Measurements from ENCODE around the gene TTC9. TPM values are rescaled to one million over a fixed set of nuclear protein-coding genes. Genes with fewer than 3 reads are reported as not detected.

The TTC9 gene
- total and polyA plus RNA-seq, 2 experiments from 2014 or later: 10.3 to 34.2 TPM

DNA sequence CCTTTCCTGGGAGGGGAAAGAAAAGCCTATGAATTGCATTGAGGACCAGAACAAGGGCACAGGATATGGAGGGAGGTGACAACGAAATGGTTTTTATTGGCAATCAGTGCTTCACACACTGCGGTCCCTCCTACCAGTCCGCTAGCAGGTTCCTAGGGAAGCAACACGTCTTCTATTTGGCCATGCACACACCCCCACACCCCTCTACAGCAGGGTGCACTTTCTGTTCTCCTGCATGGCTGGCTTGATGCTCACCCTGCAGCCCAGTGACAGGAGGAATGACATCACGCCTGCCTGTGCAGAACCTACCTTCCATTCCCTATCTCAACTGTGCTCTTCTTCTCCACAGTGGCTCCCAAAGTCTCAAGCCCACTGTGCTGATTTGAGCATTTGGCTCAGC, 57.9 kb downstream of the TTC9 start:
- no peak for TF ChIP-seq JUNB (IDR thresholded peaks at IDR 0.05; ENCODE audit: unreplicated experiment)
- no peak for TF ChIP-seq EZH2 (IDR thresholded peaks at IDR 0.05; ENCODE audit: low read depth, unreplicated experiment)
- TF ChIP-seq REST (IDR thresholded peaks at IDR 0.05; ENCODE audit: unreplicated experiment): no peak
- TF ChIP-seq, protein P1, sequence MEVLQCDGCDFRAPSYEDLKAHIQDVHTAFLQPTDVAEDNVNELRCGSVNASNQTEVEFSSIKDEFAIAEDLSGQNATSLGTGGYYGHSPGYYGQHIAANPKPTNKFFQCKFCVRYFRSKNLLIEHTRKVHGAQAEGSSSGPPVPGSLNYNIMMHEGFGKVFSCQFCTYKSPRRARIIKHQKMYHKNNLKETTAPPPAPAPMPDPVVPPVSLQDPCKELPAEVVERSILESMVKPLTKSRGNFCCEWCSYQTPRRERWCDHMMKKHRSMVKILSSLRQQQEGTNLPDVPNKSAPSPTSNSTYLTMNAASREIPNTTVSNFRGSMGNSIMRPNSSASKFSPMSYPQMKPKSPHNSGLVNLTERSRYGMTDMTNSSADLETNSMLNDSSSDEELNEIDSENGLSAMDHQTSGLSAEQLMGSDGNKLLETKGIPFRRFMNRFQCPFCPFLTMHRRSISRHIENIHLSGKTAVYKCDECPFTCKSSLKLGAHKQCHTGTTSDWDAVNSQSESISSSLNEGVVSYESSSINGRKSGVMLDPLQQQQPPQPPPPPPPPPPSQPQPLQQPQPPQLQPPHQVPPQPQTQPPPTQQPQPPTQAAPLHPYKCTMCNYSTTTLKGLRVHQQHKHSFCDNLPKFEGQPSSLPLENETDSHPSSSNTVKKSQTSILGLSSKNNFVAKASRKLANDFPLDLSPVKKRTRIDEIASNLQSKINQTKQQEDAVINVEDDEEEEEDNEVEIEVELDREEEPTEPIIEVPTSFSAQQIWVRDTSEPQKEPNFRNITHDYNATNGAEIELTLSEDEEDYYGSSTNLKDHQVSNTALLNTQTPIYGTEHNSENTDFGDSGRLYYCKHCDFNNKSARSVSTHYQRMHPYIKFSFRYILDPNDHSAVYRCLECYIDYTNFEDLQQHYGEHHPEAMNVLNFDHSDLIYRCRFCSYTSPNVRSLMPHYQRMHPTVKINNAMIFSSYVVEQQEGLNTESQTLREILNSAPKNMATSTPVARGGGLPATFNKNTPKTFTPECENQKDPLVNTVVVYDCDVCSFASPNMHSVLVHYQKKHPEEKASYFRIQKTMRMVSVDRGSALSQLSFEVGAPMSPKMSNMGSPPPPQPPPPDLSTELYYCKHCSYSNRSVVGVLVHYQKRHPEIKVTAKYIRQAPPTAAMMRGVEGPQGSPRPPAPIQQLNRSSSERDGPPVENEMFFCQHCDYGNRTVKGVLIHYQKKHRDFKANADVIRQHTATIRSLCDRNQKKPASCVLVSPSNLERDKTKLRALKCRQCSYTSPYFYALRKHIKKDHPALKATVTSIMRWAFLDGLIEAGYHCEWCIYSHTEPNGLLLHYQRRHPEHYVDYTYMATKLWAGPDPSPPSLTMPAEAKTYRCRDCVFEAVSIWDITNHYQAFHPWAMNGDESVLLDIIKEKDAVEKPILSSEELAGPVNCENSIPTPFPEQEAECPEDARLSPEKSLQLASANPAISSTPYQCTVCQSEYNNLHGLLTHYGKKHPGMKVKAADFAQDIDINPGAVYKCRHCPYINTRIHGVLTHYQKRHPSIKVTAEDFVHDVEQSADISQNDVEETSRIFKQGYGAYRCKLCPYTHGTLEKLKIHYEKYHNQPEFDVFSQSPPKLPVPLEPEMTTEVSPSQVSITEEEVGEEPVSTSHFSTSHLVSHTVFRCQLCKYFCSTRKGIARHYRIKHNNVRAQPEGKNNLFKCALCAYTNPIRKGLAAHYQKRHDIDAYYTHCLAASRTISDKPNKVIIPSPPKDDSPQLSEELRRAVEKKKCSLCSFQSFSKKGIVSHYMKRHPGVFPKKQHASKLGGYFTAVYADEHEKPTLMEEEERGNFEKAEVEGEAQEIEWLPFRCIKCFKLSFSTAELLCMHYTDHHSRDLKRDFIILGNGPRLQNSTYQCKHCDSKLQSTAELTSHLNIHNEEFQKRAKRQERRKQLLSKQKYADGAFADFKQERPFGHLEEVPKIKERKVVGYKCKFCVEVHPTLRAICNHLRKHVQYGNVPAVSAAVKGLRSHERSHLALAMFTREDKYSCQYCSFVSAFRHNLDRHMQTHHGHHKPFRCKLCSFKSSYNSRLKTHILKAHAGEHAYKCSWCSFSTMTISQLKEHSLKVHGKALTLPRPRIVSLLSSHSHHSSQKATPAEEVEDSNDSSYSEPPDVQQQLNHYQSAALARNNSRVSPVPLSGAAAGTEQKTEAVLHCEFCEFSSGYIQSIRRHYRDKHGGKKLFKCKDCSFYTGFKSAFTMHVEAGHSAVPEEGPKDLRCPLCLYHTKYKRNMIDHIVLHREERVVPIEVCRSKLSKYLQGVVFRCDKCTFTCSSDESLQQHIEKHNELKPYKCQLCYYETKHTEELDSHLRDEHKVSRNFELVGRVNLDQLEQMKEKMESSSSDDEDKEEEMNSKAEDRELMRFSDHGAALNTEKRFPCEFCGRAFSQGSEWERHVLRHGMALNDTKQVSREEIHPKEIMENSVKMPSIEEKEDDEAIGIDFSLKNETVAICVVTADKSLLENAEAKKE (CRISPR knock-in tag; IDR thresholded peaks at IDR 0.05): no peak
- no peak for TF ChIP-seq POLR2AphosphoS5 (IDR thresholded peaks at IDR 0.05; ENCODE audit: low read depth)
- no peak for TF ChIP-seq CREB1 (CRISPR knock-in tag; IDR thresholded peaks at IDR 0.05; ENCODE audit: low read depth)
- no peak for TF ChIP-seq NANOG (IDR thresholded peaks at IDR 0.05; ENCODE audit: borderline replicate concordance)
- TF ChIP-seq ZNF331 (CRISPR knock-in tag; IDR thresholded peaks at IDR 0.05; ENCODE audit: low read depth): no peak
- no peak for TF ChIP-seq EZH2phosphoT487 (IDR thresholded peaks at IDR 0.05; ENCODE audit: unreplicated experiment)
- no peak for TF ChIP-seq ZNF114 (CRISPR knock-in tag; IDR thresholded peaks at IDR 0.05)
- TF ChIP-seq, protein P2, sequence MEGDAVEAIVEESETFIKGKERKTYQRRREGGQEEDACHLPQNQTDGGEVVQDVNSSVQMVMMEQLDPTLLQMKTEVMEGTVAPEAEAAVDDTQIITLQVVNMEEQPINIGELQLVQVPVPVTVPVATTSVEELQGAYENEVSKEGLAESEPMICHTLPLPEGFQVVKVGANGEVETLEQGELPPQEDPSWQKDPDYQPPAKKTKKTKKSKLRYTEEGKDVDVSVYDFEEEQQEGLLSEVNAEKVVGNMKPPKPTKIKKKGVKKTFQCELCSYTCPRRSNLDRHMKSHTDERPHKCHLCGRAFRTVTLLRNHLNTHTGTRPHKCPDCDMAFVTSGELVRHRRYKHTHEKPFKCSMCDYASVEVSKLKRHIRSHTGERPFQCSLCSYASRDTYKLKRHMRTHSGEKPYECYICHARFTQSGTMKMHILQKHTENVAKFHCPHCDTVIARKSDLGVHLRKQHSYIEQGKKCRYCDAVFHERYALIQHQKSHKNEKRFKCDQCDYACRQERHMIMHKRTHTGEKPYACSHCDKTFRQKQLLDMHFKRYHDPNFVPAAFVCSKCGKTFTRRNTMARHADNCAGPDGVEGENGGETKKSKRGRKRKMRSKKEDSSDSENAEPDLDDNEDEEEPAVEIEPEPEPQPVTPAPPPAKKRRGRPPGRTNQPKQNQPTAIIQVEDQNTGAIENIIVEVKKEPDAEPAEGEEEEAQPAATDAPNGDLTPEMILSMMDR (conservative IDR thresholded peaks at IDR 0.05; ENCODE audit: low read depth in 2 of 2): no peak
- no peak for TF ChIP-seq STAT1 (IDR thresholded peaks at IDR 0.05; ENCODE audit: unreplicated experiment)
- TF ChIP-seq, protein P3, sequence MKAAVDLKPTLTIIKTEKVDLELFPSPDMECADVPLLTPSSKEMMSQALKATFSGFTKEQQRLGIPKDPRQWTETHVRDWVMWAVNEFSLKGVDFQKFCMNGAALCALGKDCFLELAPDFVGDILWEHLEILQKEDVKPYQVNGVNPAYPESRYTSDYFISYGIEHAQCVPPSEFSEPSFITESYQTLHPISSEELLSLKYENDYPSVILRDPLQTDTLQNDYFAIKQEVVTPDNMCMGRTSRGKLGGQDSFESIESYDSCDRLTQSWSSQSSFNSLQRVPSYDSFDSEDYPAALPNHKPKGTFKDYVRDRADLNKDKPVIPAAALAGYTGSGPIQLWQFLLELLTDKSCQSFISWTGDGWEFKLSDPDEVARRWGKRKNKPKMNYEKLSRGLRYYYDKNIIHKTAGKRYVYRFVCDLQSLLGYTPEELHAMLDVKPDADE (IDR thresholded peaks at IDR 0.05): no peak
- Mint-ChIP-seq H3K27me3 (ENCODE audit: insufficient read depth, low read depth, poor library complexity) (no peaks in the 10 kb centered on the region), H3K4me1 (peaks cover 18% of the 10 kb centered on the region), H3K27ac (no peak overlapping the region), H3K4me3 (no peak overlapping the region), H3K36me3 (ENCODE audit: low read depth) (no peaks in the 10 kb centered on the region; the same call in 2 of the 3 replicates), H3K9me3 (no peaks in the 10 kb centered on the region; the same call in 2 of the 3 replicates)
- DNase-seq (ENCODE audit: low spot score) (no peak), ATAC-seq (no peak)
- Histone ChIP-seq H4K20me1 (replicated peaks; ENCODE audit: insufficient read depth) (no peaks in the 10 kb centered on the region), H3K36me3 (ENCODE audit: insufficient read depth) (no peaks in the 10 kb centered on the region), H3K4me2 (no peak overlapping the region), H3F3A (replicated peaks; ENCODE audit: low read depth) (no peaks in the 10 kb centered on the region), H3K9me2 (ENCODE audit: insufficient read depth) (0 out of 2 replicates have a peak, but pooled peaks cover 6% of the 10 kb centered on the region), H3K4me3 (no peak overlapping the region), H3K27ac (ENCODE audit: low read depth) (no peak overlapping the region), H3K79me2 (replicated peaks; ENCODE audit: insufficient read depth) (no peaks in the 10 kb centered on the region), H2AFZ (no peak overlapping the region), H3K4me1 (ENCODE audit: insufficient read depth) (peaks cover 4% of the 10 kb centered on the region; the same call in 1 of the 2 replicates), H3K27me3 (ENCODE audit: insufficient read depth) (no peaks in the 10 kb centered on the region)
